Mesendoderm (in vitro differentiated cells): ENCODE measurements around the gene NAB1.
A peak's percentile ranks its signal among the peaks of the same experiment; 100 is the strongest.

Experiments
- DNase-seq: peaks from one replicate; pipeline ENCODE4 v3.0.0; 2013
- H2AK5ac ChIP-seq: 2 replicates; pipeline ENCODE4 v1.6.1; 2013; ENCODE audit warnings: low read length, inconsistent platforms
- H2BK120ac ChIP-seq: 2 replicates; pipeline ENCODE4 v1.6.1; 2013; ENCODE audit warnings: low read depth, mild to moderate bottlenecking, low read length, moderate library complexity, mixed read lengths
- H2BK15ac ChIP-seq: replicated peaks from 2 replicates; pipeline ENCODE4 v1.6.1; 2013; ENCODE audit warnings: low read depth, mild to moderate bottlenecking, moderate library complexity
- H2BK5ac ChIP-seq: 2 replicates; pipeline ENCODE4 v1.6.1; 2013; ENCODE audit warnings: low read length, inconsistent platforms
- H3K18ac ChIP-seq: 2 replicates; pipeline ENCODE4 v1.6.1; 2013; ENCODE audit warnings: mild to moderate bottlenecking, low read length, mixed read lengths
- H3K23ac ChIP-seq: one replicate; pipeline ENCODE4 v1.6.1; 2013; ENCODE audit warnings: low read length
- H3K27ac ChIP-seq: 2 replicates; pipeline ENCODE4 v1.5.1; 2013; ENCODE audit warnings: low read depth, mild to moderate bottlenecking, inconsistent platforms, low read length, moderate library complexity
- H3K27me3 ChIP-seq: 2 replicates; pipeline ENCODE4 v1.6.1; 2013; ENCODE audit warnings: low read length, control low read depth, mild to moderate bottlenecking, inconsistent platforms; ENCODE audit not compliant: insufficient read depth, poor library complexity
- H3K36me3 ChIP-seq: 2 replicates; pipeline ENCODE4 v1.6.1; 2013; ENCODE audit warnings: low read length, inconsistent platforms; ENCODE audit not compliant: control insufficient read depth, insufficient read depth
- H3K4ac ChIP-seq: one replicate; pipeline ENCODE4 v1.6.1; 2013; ENCODE audit warnings: low read depth, mild to moderate bottlenecking, low read length, moderate library complexity
- H3K4me1 ChIP-seq: 2 replicates; pipeline ENCODE4 v1.6.1; 2013; ENCODE audit warnings: low read depth, low read length, inconsistent platforms; ENCODE audit not compliant: control insufficient read depth
- H3K4me2 ChIP-seq: 2 replicates; pipeline ENCODE4 v1.6.1; 2013; ENCODE audit warnings: low read length
- H3K4me3 ChIP-seq: 2 replicates; pipeline ENCODE4 v1.5.1; 2013; ENCODE audit warnings: mild to moderate bottlenecking, low read length
- H3K56ac ChIP-seq: one replicate; pipeline ENCODE4 v1.6.1; 2013; ENCODE audit warnings: low read length
- H3K79me1 ChIP-seq: 2 replicates; pipeline ENCODE4 v1.6.1; 2013; ENCODE audit warnings: low read length, inconsistent platforms
- H3K79me2 ChIP-seq: 2 replicates; pipeline ENCODE4 v1.6.1; 2013; ENCODE audit warnings: mild to moderate bottlenecking, low read length; ENCODE audit not compliant: control insufficient read depth, insufficient read depth
- H3K9ac ChIP-seq: 2 replicates; pipeline ENCODE4 v1.6.1; 2013; ENCODE audit warnings: low read length, inconsistent platforms
- H4K5ac ChIP-seq: one replicate; pipeline ENCODE4 v1.6.1; 2013; ENCODE audit warnings: low read length
- H4K8ac ChIP-seq: one replicate; pipeline ENCODE4 v1.6.1; 2013; ENCODE audit warnings: low read depth, mild to moderate bottlenecking, control low read depth, low read length, moderate library complexity
- WGBS: extraction: QIAGEN DNeasy Blood & Tissue Kit; methylation state at CpG from one replicate; pipeline ENCODE4 v1.1.7; 2013; ENCODE audit warnings: low lambda C conversion rate, missing lambda C conversion rate; ENCODE audit not compliant: insufficient coverage; ENCODE audit errors: extremely low coverage; 5-methylcytosine and 5-hydroxymethylcytosine counted together

The NAB1 gene

DNA sequence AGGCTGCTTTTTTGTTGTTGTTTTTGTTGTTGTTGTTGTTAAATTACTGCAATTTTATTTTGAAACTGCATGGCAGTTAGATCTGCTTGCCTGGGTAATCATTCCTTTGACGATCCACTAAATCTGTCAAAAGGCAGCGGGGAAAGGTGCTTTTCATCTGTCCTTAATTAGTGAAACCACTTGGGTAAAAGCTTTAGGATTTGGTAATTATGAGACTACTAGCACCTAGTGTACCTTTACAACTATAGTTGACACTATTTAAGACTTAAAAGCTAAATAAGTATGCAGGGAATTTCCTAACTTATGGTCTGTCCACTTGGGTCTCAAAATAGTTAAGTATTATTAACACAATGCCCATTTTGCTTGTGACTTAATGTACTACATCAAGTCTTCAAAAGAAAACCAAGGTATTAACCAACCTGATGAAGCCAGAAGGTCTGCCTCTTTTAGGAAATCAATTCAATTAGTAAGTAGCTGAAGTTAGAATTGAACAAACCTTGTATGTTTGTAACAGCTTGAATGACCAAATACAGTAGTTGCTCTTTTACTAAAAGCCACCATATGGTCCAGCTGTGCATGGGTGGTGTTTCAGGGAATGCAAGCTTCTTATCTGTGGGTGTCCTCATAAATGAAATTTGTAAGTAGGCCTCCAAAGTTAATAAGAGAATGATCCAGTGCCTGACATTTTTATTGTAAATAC is 44.8 kb downstream of the NAB1 start:
- no CpG with 5 or more reads among the region's 2 CpGs for WGBS
- peaks cover 6% of the 10 kb centered on the region for H3K4me1 ChIP-seq
- H2BK5ac ChIP-seq: no peak overlapping the region

DNA sequence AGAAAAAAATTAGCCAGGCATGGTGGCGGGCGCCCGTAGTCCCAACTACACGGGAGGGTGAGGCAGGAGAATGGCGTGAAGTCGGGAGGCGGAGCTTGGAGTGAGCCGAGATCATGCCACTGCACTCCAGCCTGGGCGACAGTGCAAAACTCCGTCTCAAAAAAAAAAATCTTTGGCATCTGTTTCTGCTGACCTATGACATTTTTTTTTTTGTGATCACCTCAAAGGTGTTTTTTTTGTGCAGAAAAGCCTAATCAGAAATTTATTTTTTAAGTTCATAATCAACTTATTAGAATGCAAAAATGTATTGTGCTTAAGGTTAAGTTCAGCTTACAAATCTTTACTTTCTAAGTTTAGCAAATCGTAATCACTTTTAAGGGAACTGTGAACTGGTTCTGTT is 45.6 kb downstream of the NAB1 start:
- Histone ChIP-seq H3K23ac (no peak overlapping the region), H3K4me2 (no peak overlapping the region), H4K8ac (no peak overlapping the region), H3K4me1 (peaks cover 9% of the 10 kb centered on the region), H3K36me3 (no peaks in the 10 kb centered on the region), H3K27ac (no peak overlapping the region), H3K79me2 (no peaks in the 10 kb centered on the region), H2BK120ac (no peak overlapping the region), H3K56ac (no peak overlapping the region), H3K27me3 (no peaks in the 10 kb centered on the region), H3K9ac (no peak overlapping the region), H3K79me1 (no peaks in the 10 kb centered on the region), H4K5ac (no peak overlapping the region), H3K4me3 (no peak overlapping the region), H2AK5ac (no peak overlapping the region), H2BK15ac (no peak overlapping the region), H2BK5ac (no peak overlapping the region), H3K18ac (no peak overlapping the region), H3K4ac (no peak overlapping the region)
- no peak for DNase-seq
- WGBS: no CpG with 5 or more reads among the region's 11 CpGs

More for the DNA sequence above, 44.8 kb downstream of the NAB1 start:
- DNase-seq: no peak
- no peaks in the 10 kb centered on the region for H3K27me3 ChIP-seq
- no peaks in the 10 kb centered on the region for H3K36me3 ChIP-seq
- no peak overlapping the region for H3K4me3 ChIP-seq
- H3K4me2 ChIP-seq: no peak overlapping the region
- H4K5ac ChIP-seq: no peak overlapping the region
- no peak overlapping the region for H3K56ac ChIP-seq
- H3K79me2 ChIP-seq: no peaks in the 10 kb centered on the region
- no peak overlapping the region for H3K27ac ChIP-seq
- no peak overlapping the region for H2AK5ac ChIP-seq
- H3K9ac ChIP-seq: no peak overlapping the region
- H2BK120ac ChIP-seq: no peak overlapping the region
- no peak overlapping the region for H3K23ac ChIP-seq
- no peak overlapping the region for H3K4ac ChIP-seq
- no peak overlapping the region for H4K8ac ChIP-seq
- no peaks in the 10 kb centered on the region for H3K79me1 ChIP-seq
- H3K18ac ChIP-seq: no peak overlapping the region
- no peak overlapping the region for H2BK15ac ChIP-seq

GRCh38 chr2:190695739-190696138 is 46.9 kb downstream of the NAB1 start:
- no peak overlapping the region for H4K5ac ChIP-seq
- H3K4me1 ChIP-seq: peaks cover 9% of the 10 kb centered on the region
- no peaks in the 10 kb centered on the region for H3K79me2 ChIP-seq
- no peaks in the 10 kb centered on the region for H3K27me3 ChIP-seq
- DNase-seq: no peak
- H3K27ac ChIP-seq: no peak overlapping the region
- no peaks in the 10 kb centered on the region for H3K79me1 ChIP-seq
- no peak overlapping the region for H4K8ac ChIP-seq
- no peak overlapping the region for H3K9ac ChIP-seq
- no peak overlapping the region for H2BK15ac ChIP-seq
- H3K4me2 ChIP-seq: no peak overlapping the region
- H3K23ac ChIP-seq: no peak overlapping the region
- no peaks in the 10 kb centered on the region for H3K36me3 ChIP-seq
- H2BK5ac ChIP-seq: no peak overlapping the region
- no peak overlapping the region for H3K4me3 ChIP-seq
- H3K56ac ChIP-seq: peak overlapping the region; percentile 7
- H2BK120ac ChIP-seq: no peak overlapping the region
- H3K4ac ChIP-seq: no peak overlapping the region
- no peak overlapping the region for H2AK5ac ChIP-seq
- no peak overlapping the region for H3K18ac ChIP-seq
- no CpG with 5 or more reads among the region's 4 CpGs for WGBS

GRCh38 chr2:190696792-190697398 is 48.0 kb downstream of the NAB1 start:
- Histone ChIP-seq H3K23ac (no peak overlapping the region), H2AK5ac (no peak overlapping the region), H4K5ac (no peak overlapping the region), H2BK5ac (no peak overlapping the region), H3K4me2 (no peak overlapping the region), H3K9ac (no peak overlapping the region), H3K4me3 (no peak overlapping the region), H3K18ac (no peak overlapping the region), H2BK15ac (peak overlapping the region; percentile 27), H3K4ac (peak overlapping the region; percentile 70), H3K79me2 (no peaks in the 10 kb centered on the region), H3K36me3 (no peaks in the 10 kb centered on the region), H3K27ac (peak overlapping the region; percentile 67), H3K56ac (no peak overlapping the region), H3K4me1 (peaks cover 9% of the 10 kb centered on the region), H4K8ac (no peak overlapping the region), H3K79me1 (no peaks in the 10 kb centered on the region), H3K27me3 (no peaks in the 10 kb centered on the region), H2BK120ac (no peak overlapping the region)
- DNase-seq: peak; percentile 88
- WGBS: no CpG with 5 or more reads among the region's 3 CpGs

DNA sequence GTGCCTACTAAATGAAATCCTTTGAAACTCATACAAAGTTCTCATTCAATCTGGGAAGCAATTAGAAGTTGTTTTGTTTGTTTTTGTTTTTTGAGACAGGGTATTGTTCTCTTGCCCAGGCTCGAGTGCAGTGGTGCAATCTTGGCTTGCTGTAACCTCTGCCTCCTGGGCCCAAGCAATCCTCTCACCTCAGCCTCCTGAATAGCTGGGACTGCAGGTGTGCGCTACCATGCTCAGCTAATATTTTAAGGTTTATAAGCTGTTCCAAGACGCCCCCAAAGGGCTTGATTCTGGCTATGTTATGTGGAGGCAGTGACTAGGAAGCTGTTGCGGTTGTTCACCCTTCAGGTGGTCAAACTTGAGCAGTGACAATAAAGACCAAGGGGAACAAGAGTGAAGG is 48.5 kb downstream of the NAB1 start:
- Histone ChIP-seq H2BK120ac (no peak overlapping the region), H2BK15ac (no peak overlapping the region), H2AK5ac (no peak overlapping the region), H3K9ac (no peak overlapping the region), H3K4me3 (no peak overlapping the region), H3K36me3 (no peaks in the 10 kb centered on the region), H4K5ac (no peak overlapping the region), H4K8ac (no peak overlapping the region), H3K79me2 (no peaks in the 10 kb centered on the region), H2BK5ac (no peak overlapping the region), H3K4ac (no peak overlapping the region), H3K4me1 (peaks cover 9% of the 10 kb centered on the region), H3K27ac (peak overlapping the region; percentile 67), H3K4me2 (no peak overlapping the region), H3K56ac (no peak overlapping the region), H3K79me1 (no peaks in the 10 kb centered on the region), H3K18ac (peak overlapping the region; percentile 88), H3K23ac (no peak overlapping the region), H3K27me3 (no peaks in the 10 kb centered on the region)
- no CpG with 5 or more reads among the region's 4 CpGs for WGBS
- DNase-seq: peak; percentile 41
